Forelimb muscle (tissue), 1 donor: ENCODE measurements around the gene FOXN3. TPM values are rescaled to one million over a fixed set of nuclear protein-coding genes. Genes with fewer than 3 reads are reported as not detected.

Source experiments
- DNase-seq: peaks from one replicate; pipeline ENCODE4 v3.0.0-alpha.2; 2013; ENCODE audit warnings: low read depth
- polyA plus RNA-seq: library from polyadenylated mRNA; unstranded; fragments of 120-200 nt; gene quantifications from one replicate; pipeline ENCODE4 v1.2.1, GENCODE V29; 2013; ENCODE audit not compliant: insufficient read length

FOXN3 gene
- polyA plus RNA-seq, 1 donor: 70.1 TPM

GRCh38 chr14:89360277-89360676 lies 56.8 kb downstream of the FOXN3 start:
- DNase-seq: no peak

GRCh38 chr14:89359477-89360222 lies 57.4 kb downstream of the FOXN3 start:
- DNase-seq: no peak

GRCh38 chr14:89357655-89358297 lies 59.3 kb downstream of the FOXN3 start:
- DNase-seq: no peak

- no peak for DNase-seq
These were observed 60.1 kb downstream of the FOXN3 start for GRCh38 chr14:89356927-89357326.

GRCh38 chr14:89356496-89356895 lies 60.5 kb downstream of the FOXN3 start:
- no peak for DNase-seq

- no peak for DNase-seq
These were observed 63.3 kb downstream of the FOXN3 start for GRCh38 chr14:89353766-89354113.

- DNase-seq: no peak
These were observed 63.9 kb downstream of the FOXN3 start for GRCh38 chr14:89352976-89353765.

- DNase-seq: no peak
These were observed 65.3 kb downstream of the FOXN3 start for GRCh38 chr14:89351516-89352404.

GRCh38 chr14:89351221-89351515 lies 65.9 kb downstream of the FOXN3 start:
- DNase-seq: no peak

GRCh38 chr14:89350152-89350551 lies 66.9 kb downstream of the FOXN3 start:
- no peak for DNase-seq

- peak; percentile 83 for DNase-seq
These were observed 67.6 kb downstream of the FOXN3 start for GRCh38 chr14:89349171-89350008.

- DNase-seq: no peak
These were observed 68.3 kb downstream of the FOXN3 start for GRCh38 chr14:89348722-89349121.

GRCh38 chr14:89347885-89348284 lies 69.1 kb downstream of the FOXN3 start:
- no peak for DNase-seq

GRCh38 chr14:89344920-89345254 lies 72.1 kb downstream of the FOXN3 start:
- DNase-seq: no peak

GRCh38 chr14:89343356-89343755 lies 73.7 kb downstream of the FOXN3 start:
- no peak for DNase-seq

GRCh38 chr14:89342049-89342448 lies 75.0 kb downstream of the FOXN3 start:
- DNase-seq: no peak

- DNase-seq: no peak
These were observed 76.5 kb downstream of the FOXN3 start for GRCh38 chr14:89340200-89341181.

GRCh38 chr14:89339579-89339978 lies 77.5 kb downstream of the FOXN3 start:
- DNase-seq: no peak

- no peak for DNase-seq
These were observed 77.9 kb downstream of the FOXN3 start for GRCh38 chr14:89339158-89339557.

- DNase-seq: no peak
These were observed 80.7 kb downstream of the FOXN3 start for GRCh38 chr14:89336338-89336737.
